Activated CD8-positive, alpha-beta memory T cell treated with anti-CD3 and anti-CD28 coated beads, Interleukin-2, amount 10 ng/mL, durations not matched to agents 7 days and 5 days (primary cell): ENCODE measurements around the gene MSANTD1. TPM values are rescaled to one million over a fixed set of nuclear protein-coding genes. Genes with fewer than 3 reads are reported as not detected.

Experiments used
- ATAC-seq: fragments of 150-1000 bp; cut with Tn5 transposase; one replicate; pipeline ENCODE4 v1.10.0; 2021; ENCODE audit warnings: moderate library complexity
- CTCF ChIA-PET: fragments of 350-600 bp; sonication (Branson Sonifier 250); formaldehyde crosslinking; loops from one replicate; lab custom pipeline; 2021; ENCODE audit warnings: antibody characterized with exemption; lab: Charles Lee
- DNase-seq: peaks from one replicate; pipeline ENCODE4 v3.0.0-alpha.2; 2020
- H3K27ac Mint-ChIP-seq: one replicate; pipeline ENCODE4 v1.8.0; 2021; ENCODE audit warnings: mild to moderate bottlenecking, mixed read lengths
- H3K27me3 Mint-ChIP-seq: one replicate; pipeline ENCODE4 v1.8.0; 2021; ENCODE audit warnings: mixed read lengths
- H3K36me3 Mint-ChIP-seq: one replicate; pipeline ENCODE4 v1.8.0; 2021; ENCODE audit warnings: mild to moderate bottlenecking, mixed read lengths
- H3K4me1 Mint-ChIP-seq: one replicate; pipeline ENCODE4 v1.8.0; 2021; ENCODE audit warnings: mixed read lengths
- H3K4me3 Mint-ChIP-seq: one replicate; pipeline ENCODE4 v1.8.0; 2021; ENCODE audit warnings: mild to moderate bottlenecking, moderate library complexity, mixed read lengths
- H3K9me3 Mint-ChIP-seq: one replicate; pipeline ENCODE4 v1.8.0; 2022; ENCODE audit warnings: low read depth, mixed read lengths
- total RNA-seq, 2 experiments: library from RNA; stranded (reverse); gene quantifications; one replicate each; pipeline ENCODE4 v1.2.3, GENCODE V29; 2021

The MSANTD1 gene
- total RNA-seq, 2 experiments from 2014 or later, result 0.73 to 0.82 TPM

DNA sequence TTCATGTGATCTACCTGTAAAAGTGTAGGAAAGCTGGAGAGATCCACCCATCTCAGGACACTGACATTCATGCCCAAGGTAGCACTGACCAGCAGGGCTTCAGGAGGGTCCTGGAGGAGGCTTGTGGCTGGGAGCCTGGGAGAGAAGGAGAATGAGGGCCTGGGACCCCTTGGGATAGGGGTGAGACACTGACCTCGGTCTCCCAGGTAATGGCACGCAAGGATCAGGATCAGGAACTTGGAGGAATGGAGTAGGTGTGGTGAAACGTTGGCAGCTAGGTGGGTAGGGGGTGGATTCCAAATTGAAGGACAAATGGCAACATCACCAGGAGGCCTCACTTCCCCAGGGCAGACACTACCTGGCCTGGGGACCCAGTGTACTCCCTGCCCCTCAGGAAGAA, 31.5 kb downstream of the MSANTD1 start:
- H3K27ac Mint-ChIP-seq, result no peak overlapping the region
- peaks cover 37% of the 10 kb centered on the region for H3K27me3 Mint-ChIP-seq
- no peak overlapping the region for H3K4me3 Mint-ChIP-seq
- no peaks in the 10 kb centered on the region for H3K4me1 Mint-ChIP-seq
- no peak for ATAC-seq
- peaks cover 2% of the 10 kb centered on the region for H3K36me3 Mint-ChIP-seq
- no peak for DNase-seq
- H3K9me3 Mint-ChIP-seq, result no peaks in the 10 kb centered on the region
- CTCF ChIA-PET, result interaction anchor here (1.0 kb wide), 1 partner anchor 66 kb away, joined by 3 read pairs; no protein-coding TSS in a partner anchor

DNA sequence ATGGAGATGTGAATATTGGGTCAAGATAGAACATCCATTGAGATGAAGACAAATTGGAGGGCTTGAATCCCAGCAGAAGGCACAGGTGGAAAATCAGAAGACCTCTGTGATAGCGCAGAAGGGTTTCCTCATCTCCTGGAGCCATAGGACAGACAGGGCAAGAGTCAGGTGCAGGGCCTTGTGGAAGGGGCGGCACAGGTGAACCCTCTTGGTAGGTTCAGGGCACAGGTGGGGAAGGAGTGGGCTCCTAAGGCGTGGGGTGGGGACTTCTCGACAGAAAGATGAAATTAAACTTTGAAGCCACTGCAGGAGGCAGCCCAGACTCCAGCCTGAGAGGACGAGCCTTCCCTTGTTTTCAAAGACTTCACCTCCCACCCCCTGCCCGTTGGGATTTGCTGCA, 34.5 kb downstream of the MSANTD1 start:
- H3K27me3 Mint-ChIP-seq, result peaks cover 33% of the 10 kb centered on the region
- H3K4me1 Mint-ChIP-seq, result peaks cover 3% of the 10 kb centered on the region
- CTCF ChIA-PET, result no interaction called here
- DNase-seq (peak; percentile 34), ATAC-seq (no peak)
- H3K4me3 Mint-ChIP-seq, result no peak overlapping the region
- peaks cover 2% of the 10 kb centered on the region for H3K36me3 Mint-ChIP-seq
- H3K9me3 Mint-ChIP-seq, result no peaks in the 10 kb centered on the region
- H3K27ac Mint-ChIP-seq, result no peak overlapping the region

DNA sequence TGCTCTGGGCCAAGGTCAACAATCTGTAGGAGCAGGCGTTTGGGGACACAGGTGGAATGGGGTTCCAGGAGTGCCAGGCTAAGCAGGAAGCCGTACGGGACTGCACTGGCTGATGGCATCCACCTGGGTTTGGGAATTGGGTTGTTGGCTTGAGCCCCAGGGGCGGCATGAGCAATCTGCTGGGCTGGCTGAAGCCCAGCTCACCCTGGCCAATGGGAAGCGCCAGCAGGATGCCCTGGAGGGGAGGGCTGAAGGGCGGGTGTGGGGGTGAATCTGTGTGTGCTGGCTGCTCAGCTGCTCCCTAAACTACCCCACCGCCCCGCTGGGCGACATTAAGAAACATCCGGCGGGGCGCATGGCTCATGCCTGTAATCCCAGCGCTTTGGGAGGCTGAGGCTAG, 35.0 kb downstream of the MSANTD1 start:
- H3K4me3 Mint-ChIP-seq, result no peak overlapping the region

DNA sequence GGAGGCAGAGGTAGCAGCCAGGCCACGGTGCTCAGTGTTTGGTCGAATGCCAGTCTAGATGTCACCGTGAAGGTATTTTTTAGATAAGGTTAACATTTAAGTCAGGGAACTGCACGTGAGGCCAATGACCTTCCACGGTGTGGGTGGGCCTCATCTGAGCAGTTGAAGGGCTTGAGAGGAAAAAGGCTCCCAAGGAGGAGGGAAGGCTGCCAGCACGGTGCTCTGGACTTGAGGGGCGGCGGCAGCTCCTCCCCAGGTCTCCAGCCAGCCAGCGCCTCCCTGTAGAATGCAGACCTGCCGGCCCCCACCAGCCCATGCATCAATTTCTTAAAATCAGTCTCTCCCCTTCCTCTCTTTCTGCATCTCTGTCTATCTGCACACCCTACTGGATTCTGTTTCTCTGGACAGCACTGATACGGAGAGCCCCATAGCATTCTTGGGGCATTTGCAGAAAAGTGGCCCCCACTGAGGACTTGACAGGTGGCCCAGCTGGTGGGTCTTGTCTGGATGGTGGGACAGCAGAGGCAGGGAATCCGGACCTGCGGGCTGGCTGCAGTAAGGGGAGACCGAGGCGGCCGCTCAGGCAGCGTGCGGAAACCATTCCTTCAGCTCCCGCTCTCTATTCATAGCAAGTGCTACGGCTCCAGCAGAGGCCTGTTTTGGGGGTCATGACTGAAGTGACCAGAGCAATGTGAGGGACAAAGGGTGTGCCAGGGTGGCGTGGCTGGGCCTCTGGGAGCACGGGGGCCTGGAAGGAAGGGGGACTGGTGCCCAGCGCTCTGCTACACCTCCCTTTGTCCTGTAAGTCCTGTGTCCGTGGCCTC, 36.0 kb downstream of the MSANTD1 start:
- Mint-ChIP-seq H3K4me3 (no peak overlapping the region), H3K27me3 (peaks cover 36% of the 10 kb centered on the region), H3K9me3 (no peaks in the 10 kb centered on the region), H3K27ac (no peak overlapping the region), H3K36me3 (no peaks in the 10 kb centered on the region), H3K4me1 (peaks cover 3% of the 10 kb centered on the region)
- ATAC-seq (no peak), DNase-seq (peak; percentile 37)
- CTCF ChIA-PET, result no interaction called here

More for the DNA sequence above, 35.0 kb downstream of the MSANTD1 start:
- no peak overlapping the region for H3K27ac Mint-ChIP-seq
- peaks cover 1% of the 10 kb centered on the region for H3K36me3 Mint-ChIP-seq
- peaks cover 32% of the 10 kb centered on the region for H3K27me3 Mint-ChIP-seq
- H3K4me1 Mint-ChIP-seq, result peaks cover 3% of the 10 kb centered on the region
- H3K9me3 Mint-ChIP-seq, result no peaks in the 10 kb centered on the region
- ATAC-seq (no peak), DNase-seq (no peak)
- CTCF ChIA-PET, result no interaction called here

DNA sequence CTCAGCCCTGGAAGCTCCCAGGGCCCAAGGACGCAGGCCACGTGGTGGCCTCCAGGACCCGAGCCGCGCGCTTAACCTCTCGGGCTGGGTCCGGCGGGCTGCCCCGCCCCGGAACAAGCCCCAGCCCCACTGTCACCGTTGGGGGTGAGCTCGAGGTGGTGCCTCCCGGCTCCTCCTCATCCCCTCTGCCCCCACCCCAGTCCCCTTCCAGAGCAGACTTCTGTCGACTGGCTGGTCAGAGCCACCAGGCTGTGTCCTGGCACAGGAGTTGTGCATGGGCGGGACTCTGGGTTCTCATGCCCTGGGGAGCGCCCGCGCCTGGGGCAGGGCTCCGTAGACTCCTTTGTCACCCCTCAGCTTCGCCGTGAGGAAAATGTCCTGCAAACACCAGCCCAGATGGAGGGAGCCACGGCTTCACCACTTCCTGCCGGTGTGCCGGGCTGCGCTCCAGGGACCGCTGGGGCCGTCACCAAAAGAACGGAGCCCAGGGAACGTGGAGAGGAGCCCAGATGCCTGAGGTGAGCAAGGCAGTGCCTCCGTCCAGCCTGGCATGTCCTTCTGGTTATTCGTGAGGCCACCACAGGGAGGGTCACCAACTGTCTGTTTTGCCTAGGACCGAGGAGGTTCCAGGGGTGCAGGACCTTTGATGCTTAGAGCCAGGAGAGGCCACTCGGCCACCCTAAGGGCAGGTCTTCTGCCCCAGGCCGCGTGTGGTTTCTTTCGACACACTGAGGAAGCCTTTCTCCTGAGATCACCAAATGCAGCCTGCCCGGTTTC, 36.8 kb downstream of the MSANTD1 start:
- H3K36me3 Mint-ChIP-seq, result no peaks in the 10 kb centered on the region
- ATAC-seq, result no peak
- H3K4me1 Mint-ChIP-seq, result peaks cover 3% of the 10 kb centered on the region
- no peaks in the 10 kb centered on the region for H3K9me3 Mint-ChIP-seq
- CTCF ChIA-PET, result no interaction called here
- H3K4me3 Mint-ChIP-seq, result no peak overlapping the region
- H3K27ac Mint-ChIP-seq, result no peak overlapping the region
- DNase-seq, result peak; percentile 39
- peaks cover 38% of the 10 kb centered on the region for H3K27me3 Mint-ChIP-seq

DNA sequence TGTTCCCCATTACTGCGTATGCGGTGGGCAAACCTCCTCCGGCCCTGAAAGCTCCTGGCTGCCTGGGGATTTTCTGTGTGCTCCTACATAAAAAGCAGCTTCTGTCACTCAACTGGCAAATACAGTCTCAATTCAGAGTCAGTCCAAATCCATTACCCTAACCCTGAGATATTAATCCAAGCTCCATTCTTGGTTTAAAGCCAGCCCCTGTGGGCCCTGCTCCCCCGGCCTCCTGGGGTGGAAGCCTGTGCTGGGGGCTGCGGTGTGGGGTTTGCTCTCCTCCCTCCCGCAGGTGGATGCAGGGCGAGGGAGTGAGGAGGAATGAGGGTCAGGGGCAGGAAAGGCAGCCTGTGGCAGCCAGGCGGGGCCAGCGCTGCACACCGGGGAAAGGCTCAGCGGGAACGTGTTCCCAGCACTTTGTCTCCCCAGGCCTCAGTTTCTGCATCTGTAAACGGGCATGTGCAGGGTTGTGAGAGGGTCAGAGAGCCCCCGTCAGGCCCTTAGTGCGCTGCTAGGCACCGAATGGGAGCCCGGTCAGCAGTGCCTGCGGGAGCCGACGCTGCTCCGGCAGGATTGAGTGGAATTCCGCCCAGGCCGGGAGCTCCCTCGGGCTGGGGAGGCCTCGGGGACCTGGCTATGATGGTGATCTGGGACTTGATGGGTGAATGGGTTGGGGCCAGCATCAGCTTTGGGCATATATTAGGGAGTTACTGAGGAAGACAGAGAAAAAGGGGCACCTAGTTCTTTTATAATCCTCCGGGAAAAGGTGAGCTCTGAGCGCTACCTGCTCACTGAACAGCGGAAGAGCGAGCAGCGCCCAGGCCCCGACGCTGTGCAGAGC, 37.6 kb downstream of the MSANTD1 start:
- Mint-ChIP-seq H3K27me3 (peaks cover 42% of the 10 kb centered on the region), H3K4me1 (peaks cover 4% of the 10 kb centered on the region), H3K4me3 (no peak overlapping the region), H3K9me3 (no peaks in the 10 kb centered on the region), H3K36me3 (no peaks in the 10 kb centered on the region), H3K27ac (no peak overlapping the region)
- DNase-seq (peak; percentile 23), ATAC-seq (no peak)
- CTCF ChIA-PET, result no interaction called here

DNA sequence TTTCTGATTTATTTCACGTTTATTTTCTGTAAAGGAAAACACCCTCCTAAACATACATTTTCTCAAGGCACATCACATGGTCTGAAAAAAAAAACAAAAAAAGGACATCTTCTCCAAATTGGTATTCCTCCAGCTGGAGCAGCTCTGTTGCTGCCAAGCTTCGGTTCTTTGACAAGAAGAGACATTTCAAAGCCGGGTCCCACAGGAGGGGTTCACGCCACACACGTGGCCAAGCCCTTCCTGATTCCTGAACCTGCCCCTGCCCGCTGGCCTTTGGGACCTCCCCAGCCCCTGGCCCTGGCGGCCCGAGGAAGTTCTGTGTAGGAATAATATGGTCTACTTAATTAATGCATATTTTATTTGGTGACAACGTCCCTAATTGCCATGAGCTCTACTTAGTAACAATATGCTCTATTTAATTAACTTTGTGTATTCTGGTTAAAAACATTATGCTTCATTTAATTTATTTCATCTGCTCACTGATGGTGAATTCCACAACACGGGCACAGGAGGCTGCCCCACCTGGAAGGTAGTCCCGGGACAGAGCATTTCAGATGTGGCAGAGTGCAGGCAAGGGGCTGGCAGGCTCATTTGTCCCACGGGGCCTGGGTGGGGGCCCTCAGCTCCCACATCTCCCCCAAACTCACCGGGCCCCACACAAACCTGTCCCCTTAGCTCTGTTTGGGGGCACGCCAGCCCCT, 38.5 kb downstream of the MSANTD1 start:
- Mint-ChIP-seq H3K9me3 (no peaks in the 10 kb centered on the region), H3K27me3 (peaks cover 43% of the 10 kb centered on the region), H3K27ac (no peak overlapping the region), H3K4me3 (no peak overlapping the region), H3K4me1 (peaks cover 9% of the 10 kb centered on the region), H3K36me3 (no peaks in the 10 kb centered on the region)
- peak; percentile 33 for DNase-seq
- ATAC-seq, result no peak
- CTCF ChIA-PET, result no interaction called here

DNA sequence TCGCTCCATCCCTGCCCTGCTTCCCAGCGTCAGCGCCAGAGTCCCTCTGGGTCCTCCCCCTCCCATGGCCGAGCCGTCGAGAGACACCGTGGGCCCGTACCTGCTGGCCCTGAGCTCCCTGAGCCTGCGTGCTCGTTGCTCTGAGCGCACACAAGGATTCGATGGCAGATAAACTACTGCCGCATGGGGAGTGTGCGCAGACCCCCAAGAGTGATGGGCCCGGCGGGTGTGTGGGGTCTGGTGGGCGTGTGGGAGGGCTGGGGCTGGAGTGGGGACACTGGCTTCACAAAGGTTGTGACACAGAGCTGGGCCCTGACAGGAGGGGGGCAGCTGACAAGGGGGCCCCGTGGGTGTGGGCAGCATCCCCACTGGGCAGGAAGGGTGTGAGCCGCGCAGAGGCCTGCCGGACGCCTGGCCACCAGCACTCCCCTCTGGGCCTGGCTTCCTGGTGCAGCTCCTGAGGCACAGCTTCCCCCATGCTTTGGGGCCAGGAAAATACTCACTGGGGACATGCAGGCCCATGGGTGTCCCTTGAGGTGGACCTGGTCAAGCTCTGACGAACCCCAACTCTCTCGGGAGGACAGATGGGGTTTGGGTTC, 39.1 kb downstream of the MSANTD1 start:
- H3K27me3 Mint-ChIP-seq, result peaks cover 43% of the 10 kb centered on the region
- H3K36me3 Mint-ChIP-seq, result no peaks in the 10 kb centered on the region
- H3K9me3 Mint-ChIP-seq, result no peaks in the 10 kb centered on the region
- no peak overlapping the region for H3K27ac Mint-ChIP-seq
- peak; percentile 34 for DNase-seq
- H3K4me1 Mint-ChIP-seq, result peaks cover 9% of the 10 kb centered on the region
- no peak for ATAC-seq
- CTCF ChIA-PET, result no interaction called here
- H3K4me3 Mint-ChIP-seq, result no peak overlapping the region

DNA sequence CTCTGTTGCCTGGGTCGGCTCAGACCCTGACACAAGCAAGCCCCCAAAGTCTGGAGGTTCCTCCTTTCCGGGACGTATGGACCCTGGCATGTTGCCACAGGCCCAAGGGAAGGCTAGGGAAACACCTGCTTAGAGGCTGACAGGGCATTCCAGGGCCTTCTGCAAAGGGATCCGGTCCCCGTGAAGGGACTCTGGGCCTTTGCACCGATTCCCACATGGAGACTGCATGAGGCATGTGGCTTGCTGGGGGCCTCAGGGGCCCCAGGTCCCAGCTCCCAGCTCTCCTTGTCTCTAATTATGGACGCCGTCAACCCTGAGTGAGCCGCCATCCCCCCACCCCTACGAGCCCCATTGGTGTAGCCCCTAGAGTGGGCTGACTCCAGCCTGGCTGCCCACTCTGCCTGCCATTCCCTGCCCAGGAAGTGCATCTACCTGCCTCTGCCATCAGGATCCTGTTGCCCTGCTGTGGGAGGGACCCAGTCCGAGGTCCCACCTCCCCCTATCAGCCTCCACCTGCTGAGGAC, 39.7 kb downstream of the MSANTD1 start:
- peaks cover 46% of the 10 kb centered on the region for H3K27me3 Mint-ChIP-seq
- peak; percentile 30 for DNase-seq
- H3K4me3 Mint-ChIP-seq, result no peak overlapping the region
- no peak overlapping the region for H3K27ac Mint-ChIP-seq
- no peak for ATAC-seq
- CTCF ChIA-PET, result no interaction called here
- peaks cover 9% of the 10 kb centered on the region for H3K4me1 Mint-ChIP-seq
- no peaks in the 10 kb centered on the region for H3K36me3 Mint-ChIP-seq
- no peaks in the 10 kb centered on the region for H3K9me3 Mint-ChIP-seq

DNA sequence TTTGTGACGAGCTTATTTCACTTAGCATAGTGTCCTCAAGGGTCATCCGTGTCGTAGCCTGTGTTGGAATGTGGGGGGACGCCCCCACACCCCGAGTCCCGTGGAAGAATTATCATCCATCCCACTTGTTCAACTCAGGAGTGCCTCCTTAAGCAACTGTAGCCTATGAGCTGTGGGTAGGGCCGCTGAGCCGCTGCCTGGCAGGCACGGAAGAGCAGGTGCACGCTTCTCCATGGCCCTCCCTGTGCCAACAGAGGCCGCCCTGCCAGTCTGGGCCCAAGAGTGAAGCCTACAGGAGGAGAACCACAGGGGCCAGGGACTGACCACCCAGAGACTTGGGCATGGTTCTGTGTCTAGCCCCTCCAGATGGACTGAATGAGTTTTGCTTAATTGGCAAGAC, 41.5 kb downstream of the MSANTD1 start:
- Mint-ChIP-seq H3K27ac (no peak overlapping the region), H3K4me3 (no peak overlapping the region), H3K9me3 (no peaks in the 10 kb centered on the region), H3K4me1 (peaks cover 9% of the 10 kb centered on the region), H3K27me3 (peaks cover 57% of the 10 kb centered on the region), H3K36me3 (no peaks in the 10 kb centered on the region)
- CTCF ChIA-PET, result interaction anchor here (0.7 to 1.8 kb wide), 4 partner anchors 13 to 257 kb away, joined by 3 to 4 read pairs (median 3); no protein-coding TSS in a partner anchor
- ATAC-seq (no peak), DNase-seq (peak; percentile 32)

DNA sequence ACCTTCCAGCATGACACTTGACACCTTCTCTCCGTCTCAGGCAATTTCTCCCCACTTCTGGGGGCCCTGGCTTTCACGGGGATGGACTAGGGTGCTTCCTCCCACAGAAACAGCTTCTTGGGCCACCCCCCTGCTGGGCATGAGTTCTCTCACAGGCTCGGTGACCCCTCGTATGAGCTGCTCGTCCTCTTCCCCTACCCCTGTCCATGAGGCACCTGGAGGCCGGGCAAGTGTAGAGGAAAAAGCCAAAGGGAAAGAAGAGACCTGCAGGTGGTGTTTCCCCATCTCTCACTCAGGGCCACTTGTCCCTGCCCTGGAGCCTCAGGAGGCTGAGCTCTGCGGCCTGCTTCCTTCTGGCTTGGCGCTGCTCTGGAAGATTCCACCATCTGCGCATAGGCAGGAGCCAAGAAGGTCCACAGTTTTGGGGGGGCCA, 41.9 kb downstream of the MSANTD1 start:
- Mint-ChIP-seq H3K27ac (no peak overlapping the region), H3K4me3 (no peak overlapping the region), H3K9me3 (no peaks in the 10 kb centered on the region), H3K27me3 (peaks cover 61% of the 10 kb centered on the region), H3K36me3 (no peaks in the 10 kb centered on the region), H3K4me1 (peaks cover 7% of the 10 kb centered on the region)
- DNase-seq (peak; percentile 28), ATAC-seq (no peak)
- CTCF ChIA-PET, result interaction anchor here (0.7 to 1.8 kb wide), 4 partner anchors 12 to 257 kb away, joined by 3 to 4 read pairs (median 3); no protein-coding TSS in a partner anchor

DNA sequence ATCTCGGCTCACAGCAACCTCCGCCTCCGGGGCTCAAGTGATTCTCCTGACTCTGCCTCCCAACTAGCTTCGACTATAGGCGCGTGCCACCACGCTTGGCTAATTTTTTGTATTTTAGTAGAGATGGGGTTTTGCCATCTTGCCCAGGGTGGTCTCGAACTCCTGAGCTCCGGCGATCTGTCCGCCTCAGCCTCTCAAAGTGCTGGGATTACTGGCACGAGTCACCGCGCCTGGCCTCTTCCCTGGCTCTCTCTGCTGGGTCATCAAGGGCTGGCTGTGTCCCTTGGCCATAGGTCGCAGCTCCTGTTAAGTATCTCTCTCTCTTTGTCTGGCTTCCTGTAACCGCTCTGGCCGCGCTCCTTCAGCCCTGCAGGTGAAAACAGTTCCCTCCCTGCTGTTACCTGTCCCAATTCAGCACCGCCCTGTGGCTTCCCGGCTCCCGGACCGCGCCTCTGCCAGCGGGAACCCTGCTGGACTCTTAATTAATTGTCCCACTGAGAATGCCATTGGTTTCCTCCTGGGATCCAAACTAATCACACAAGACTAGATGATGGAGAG, 42.5 kb downstream of the MSANTD1 start:
- CTCF ChIA-PET, result interaction anchor here (0.7 to 2.0 kb wide), 3 partner anchors 12 to 184 kb away, joined by 3 to 7 read pairs (median 4); no protein-coding TSS in a partner anchor
- Mint-ChIP-seq H3K27me3 (peaks cover 64% of the 10 kb centered on the region), H3K4me1 (peaks cover 6% of the 10 kb centered on the region), H3K36me3 (no peaks in the 10 kb centered on the region), H3K4me3 (peak overlapping the region; percentile 76), H3K27ac (no peak overlapping the region), H3K9me3 (no peaks in the 10 kb centered on the region)
- ATAC-seq, result no peak
- DNase-seq, result peak; percentile 39
